Neural progenitor cell (in vitro differentiated cells): ENCODE results near the gene BBS9. TPM values are rescaled to one million over a fixed set of nuclear protein-coding genes. Genes with fewer than 3 reads are reported as not detected.

Source experiments
- DNase-seq: peaks from one replicate; pipeline ENCODE4 v3.0.0-alpha.2; 2016; ENCODE audit warnings: low spot score
- H2AFZ ChIP-seq: fragments of 200-600 bp; sonication (generic); replicated peaks from 2 replicates; pipeline ENCODE4 v1.6.1; 2016; ENCODE audit warnings: antibody characterized with exemption
- H3F3A ChIP-seq: fragments of 200-600 bp; sonication (generic); 2 replicates; pipeline ENCODE4 v1.6.1; 2016; ENCODE audit warnings: antibody characterized with exemption, low read depth
- H3K27ac ChIP-seq: fragments of 200-600 bp; sonication (generic); 2 replicates; pipeline ENCODE4 v1.5.1; 2016; ENCODE audit warnings: mild to moderate bottlenecking
- H3K27me3 ChIP-seq: fragments of 200-600 bp; sonication (generic); 2 replicates; pipeline ENCODE4 v1.6.1; 2016; ENCODE audit warnings: mild to moderate bottlenecking, moderate library complexity
- H3K36me3 ChIP-seq: fragments of 200-600 bp; sonication (generic); 2 replicates; pipeline ENCODE4 v1.5.1; 2016
- H3K4me1 ChIP-seq: fragments of 200-600 bp; sonication (generic); 2 replicates; pipeline ENCODE4 v1.6.1; 2016; ENCODE audit warnings: mixed run types
- H3K4me2 ChIP-seq: fragments of 200-600 bp; sonication (generic); 2 replicates; pipeline ENCODE4 v1.6.1; 2016
- H3K4me3 ChIP-seq: fragments of 200-600 bp; sonication (generic); 2 replicates; pipeline ENCODE4 v1.5.1; 2016
- H3K79me2 ChIP-seq: fragments of 200-600 bp; sonication (generic); 2 replicates; pipeline ENCODE4 v1.6.1; 2016; ENCODE audit warnings: low read depth
- H3K9ac ChIP-seq: fragments of 200-600 bp; sonication (generic); 2 replicates; pipeline ENCODE4 v1.6.1; 2016
- H3K9me3 ChIP-seq: fragments of 200-600 bp; sonication (generic); 2 replicates; pipeline ENCODE4 v1.5.1; 2016; ENCODE audit warnings: low read depth
- H4K20me1 ChIP-seq: fragments of 200-600 bp; sonication (generic); 2 replicates; pipeline ENCODE4 v1.6.1; 2016; ENCODE audit warnings: low read depth
- H3K27ac Mint-ChIP-seq: 3 replicates; pipeline ENCODE4 v1.8.0; 2021; ENCODE audit warnings: mixed read lengths
- H3K27me3 Mint-ChIP-seq: 2 replicates; pipeline ENCODE4 v1.8.0; 2022; ENCODE audit warnings: low read depth, mild to moderate bottlenecking, inconsistent platforms, moderate library complexity, mixed read lengths; ENCODE audit not compliant: insufficient read depth
- H3K36me3 Mint-ChIP-seq: 3 replicates; pipeline ENCODE4 v1.8.0; 2021; ENCODE audit warnings: mixed read lengths
- H3K4me1 Mint-ChIP-seq: 3 replicates; pipeline ENCODE4 v1.8.0; 2021; ENCODE audit warnings: mixed read lengths
- H3K4me3 Mint-ChIP-seq: 3 replicates; pipeline ENCODE4 v1.8.0; 2021; ENCODE audit warnings: mild to moderate bottlenecking, moderate library complexity, mixed read lengths
- H3K9me3 Mint-ChIP-seq: 3 replicates; pipeline ENCODE4 v1.8.0; 2020; ENCODE audit warnings: mixed read lengths
- EZH2 ChIP-seq: fragments of 200-600 bp; sonication (generic); IDR thresholded peaks from 2 replicates; pipeline ENCODE4 v1.6.1; 2017; ENCODE audit warnings: antibody characterized with exemption, mild to moderate bottlenecking, moderate library complexity
- EZH2phosphoT487 ChIP-seq: fragments of 200-600 bp; sonication (generic); IDR thresholded peaks from 2 replicates; pipeline ENCODE4 v1.6.1; 2017; ENCODE audit warnings: antibody characterized with exemption
- total RNA-seq: library from RNA; depleted of rRNA; stranded (reverse); fragments of >200 nt; gene quantifications from 2 replicates; pipeline ENCODE4 v1.2.3, GENCODE V29; 2015; ENCODE audit warnings: low replicate concordance
- TF ChIP-seq, protein P1 (sequence below): fragments of 200-600 bp; sonication (generic); IDR thresholded peaks from 2 replicates; pipeline ENCODE4 v1.5.1; 2017; ENCODE audit warnings: antibody characterized with exemption, mild to moderate bottlenecking

The BBS9 gene
- total RNA-seq, 1 donor from 2014 or later = 40.3 TPM

DNA sequence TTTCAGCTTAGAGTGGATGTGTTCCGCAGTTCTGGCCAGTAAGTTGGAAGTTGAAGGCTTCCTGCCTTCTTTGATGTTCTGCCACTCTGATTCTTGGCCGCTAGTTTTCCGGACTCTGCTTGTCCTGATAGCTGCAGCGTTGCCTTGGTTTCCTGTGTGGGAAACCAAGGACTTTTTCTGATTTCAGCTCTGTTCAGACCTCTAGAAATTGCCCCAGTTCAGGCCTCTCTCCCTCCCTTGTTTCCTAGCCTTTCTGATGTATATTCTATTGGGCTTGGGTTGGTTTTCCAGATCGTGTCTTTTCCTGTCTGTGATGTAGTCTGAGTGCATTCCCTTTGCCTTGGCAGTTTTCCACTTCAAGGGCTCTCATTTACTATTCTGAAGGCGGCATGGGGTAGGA is 318.7 kb downstream of the BBS9 start:
- peaks cover 18% of the 10 kb centered on the region for H3K4me1 ChIP-seq
- peaks cover 3% of the 10 kb centered on the region for H3K9me3 Mint-ChIP-seq
- H3K4me3 ChIP-seq = no peak overlapping the region
- TF ChIP-seq EZH2phosphoT487 = no peak
- no peak for TF ChIP-seq EZH2
- TF ChIP-seq, protein P1, sequence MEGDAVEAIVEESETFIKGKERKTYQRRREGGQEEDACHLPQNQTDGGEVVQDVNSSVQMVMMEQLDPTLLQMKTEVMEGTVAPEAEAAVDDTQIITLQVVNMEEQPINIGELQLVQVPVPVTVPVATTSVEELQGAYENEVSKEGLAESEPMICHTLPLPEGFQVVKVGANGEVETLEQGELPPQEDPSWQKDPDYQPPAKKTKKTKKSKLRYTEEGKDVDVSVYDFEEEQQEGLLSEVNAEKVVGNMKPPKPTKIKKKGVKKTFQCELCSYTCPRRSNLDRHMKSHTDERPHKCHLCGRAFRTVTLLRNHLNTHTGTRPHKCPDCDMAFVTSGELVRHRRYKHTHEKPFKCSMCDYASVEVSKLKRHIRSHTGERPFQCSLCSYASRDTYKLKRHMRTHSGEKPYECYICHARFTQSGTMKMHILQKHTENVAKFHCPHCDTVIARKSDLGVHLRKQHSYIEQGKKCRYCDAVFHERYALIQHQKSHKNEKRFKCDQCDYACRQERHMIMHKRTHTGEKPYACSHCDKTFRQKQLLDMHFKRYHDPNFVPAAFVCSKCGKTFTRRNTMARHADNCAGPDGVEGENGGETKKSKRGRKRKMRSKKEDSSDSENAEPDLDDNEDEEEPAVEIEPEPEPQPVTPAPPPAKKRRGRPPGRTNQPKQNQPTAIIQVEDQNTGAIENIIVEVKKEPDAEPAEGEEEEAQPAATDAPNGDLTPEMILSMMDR = no peak
- no peaks in the 10 kb centered on the region for H3K27me3 ChIP-seq
- H3K9ac ChIP-seq = no peak overlapping the region
- no peaks in the 10 kb centered on the region for H3F3A ChIP-seq
- no peak overlapping the region for H3K27ac Mint-ChIP-seq
- H4K20me1 ChIP-seq = no peaks in the 10 kb centered on the region
- H3K27ac ChIP-seq = no peak overlapping the region
- H3K27me3 Mint-ChIP-seq = no peaks in the 10 kb centered on the region
- H2AFZ ChIP-seq = no peak overlapping the region
- peaks cover 9% of the 10 kb centered on the region for H3K4me1 Mint-ChIP-seq
- H3K9me3 ChIP-seq = no peaks in the 10 kb centered on the region
- H3K4me3 Mint-ChIP-seq = no peak overlapping the region
- H3K79me2 ChIP-seq = no peaks in the 10 kb centered on the region
- no peak for DNase-seq
- no peak overlapping the region for H3K4me2 ChIP-seq
- no peaks in the 10 kb centered on the region for H3K36me3 ChIP-seq
- H3K36me3 Mint-ChIP-seq = no peaks in the 10 kb centered on the region

DNA sequence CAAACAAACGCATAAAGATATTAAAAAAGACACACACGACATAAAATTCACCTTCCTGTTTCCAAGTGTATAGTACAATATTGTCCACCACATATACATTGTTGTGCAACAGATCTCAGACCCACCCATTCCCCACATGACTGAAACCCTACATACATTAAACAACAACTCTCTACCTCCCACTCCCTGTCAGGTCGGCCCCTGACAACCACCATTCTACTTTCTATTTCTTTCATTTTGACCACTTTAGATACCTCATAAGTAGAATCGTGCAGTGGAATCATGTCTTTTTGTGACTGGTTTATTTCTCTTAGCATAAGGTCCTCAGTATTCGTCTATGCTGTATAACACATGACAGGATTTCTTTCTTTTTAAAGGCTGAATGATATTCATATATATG is 320.5 kb downstream of the BBS9 start:
- H3K4me3 Mint-ChIP-seq = no peak overlapping the region
- TF ChIP-seq, protein P1 = no peak
- TF ChIP-seq EZH2phosphoT487 (no peak), EZH2 (no peak)

DNA sequence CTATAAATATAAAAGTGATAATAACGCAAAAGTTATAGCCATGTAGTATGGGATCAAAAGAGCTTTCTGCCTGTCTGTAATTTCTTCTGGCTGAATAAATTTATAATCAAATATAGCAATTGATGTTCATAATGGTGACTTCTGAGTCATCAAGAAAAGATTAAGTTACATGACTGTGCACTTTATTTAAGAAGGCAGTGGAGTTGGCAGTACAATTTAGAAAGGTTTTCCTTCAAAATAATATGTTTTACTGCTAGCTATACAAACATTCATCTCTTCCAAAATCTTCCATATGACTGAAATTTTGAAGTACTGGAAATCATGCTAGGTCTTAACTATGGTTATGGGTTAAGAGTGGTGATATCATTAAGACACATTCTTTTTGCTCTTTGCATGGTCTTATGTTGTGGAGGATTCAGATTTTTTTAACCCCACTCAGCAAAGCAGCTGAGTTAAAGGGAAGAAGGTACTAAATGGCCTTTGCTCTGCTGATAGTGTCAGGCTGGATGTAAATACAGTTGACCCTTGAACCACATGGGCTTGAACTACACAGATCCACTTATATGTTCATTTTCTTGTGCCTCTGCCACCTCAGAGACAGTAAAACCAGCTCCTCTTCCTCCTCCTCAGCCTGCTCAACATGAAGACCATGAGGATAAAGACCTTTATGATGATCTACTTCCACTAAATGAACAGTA is 323.6 kb downstream of the BBS9 start:
- no peaks in the 10 kb centered on the region for H3K9me3 ChIP-seq
- no peaks in the 10 kb centered on the region for H4K20me1 ChIP-seq
- H3K4me1 Mint-ChIP-seq = peaks cover 19% of the 10 kb centered on the region
- H3K27ac ChIP-seq = no peak overlapping the region
- H3K9ac ChIP-seq = no peak overlapping the region
- TF ChIP-seq, protein P1 = no peak
- TF ChIP-seq EZH2phosphoT487 (no peak), EZH2 (no peak)
- no peak overlapping the region for H2AFZ ChIP-seq
- no peaks in the 10 kb centered on the region for H3K27me3 Mint-ChIP-seq
- H3K4me1 ChIP-seq = peaks cover 30% of the 10 kb centered on the region
- H3K36me3 Mint-ChIP-seq = no peaks in the 10 kb centered on the region
- no peaks in the 10 kb centered on the region for H3K36me3 ChIP-seq
- peaks cover 9% of the 10 kb centered on the region for H3F3A ChIP-seq
- H3K27me3 ChIP-seq = no peaks in the 10 kb centered on the region
- H3K27ac Mint-ChIP-seq = no peak overlapping the region
- DNase-seq = no peak
- no peak overlapping the region for H3K4me2 ChIP-seq
- H3K79me2 ChIP-seq = no peaks in the 10 kb centered on the region
- H3K4me3 Mint-ChIP-seq = no peak overlapping the region
- no peak overlapping the region for H3K4me3 ChIP-seq
- peaks cover 3% of the 10 kb centered on the region for H3K9me3 Mint-ChIP-seq

More for the DNA sequence above, 320.5 kb downstream of the BBS9 start:
- Histone ChIP-seq H3K9ac (no peak overlapping the region), H3K27ac (no peak overlapping the region), H3F3A (no peaks in the 10 kb centered on the region), H3K27me3 (no peaks in the 10 kb centered on the region), H3K4me1 (peaks cover 13% of the 10 kb centered on the region), H3K36me3 (no peaks in the 10 kb centered on the region), H4K20me1 (no peaks in the 10 kb centered on the region), H2AFZ (no peak overlapping the region), H3K9me3 (no peaks in the 10 kb centered on the region), H3K4me3 (no peak overlapping the region), H3K4me2 (no peak overlapping the region), H3K79me2 (no peaks in the 10 kb centered on the region)
- no peak for DNase-seq
- Mint-ChIP-seq H3K27ac (no peak overlapping the region), H3K27me3 (no peaks in the 10 kb centered on the region), H3K36me3 (no peaks in the 10 kb centered on the region), H3K9me3 (peaks cover 3% of the 10 kb centered on the region), H3K4me1 (peaks cover 5% of the 10 kb centered on the region)
